Measurements from ENCODE around the gene CHI3L2.

DNA sequence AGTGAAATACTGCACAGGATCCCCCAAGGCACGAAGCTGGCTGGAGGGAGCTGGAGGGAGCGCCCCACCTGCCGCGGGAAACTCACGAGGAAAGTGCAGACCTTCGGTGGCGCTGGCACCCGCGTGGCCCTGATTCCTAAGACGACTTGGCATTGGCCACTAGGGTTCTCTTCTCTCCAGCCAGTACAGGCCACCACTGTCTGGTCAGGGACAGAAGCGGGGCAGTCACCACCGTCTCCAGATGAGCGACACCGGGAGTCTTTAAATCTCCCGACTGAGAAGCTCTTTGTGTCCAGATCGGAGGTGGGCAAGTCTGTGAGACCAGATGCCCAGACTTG, 43.9 kb downstream of the CHI3L2 start:
- TF ChIP-seq, protein P1, sequence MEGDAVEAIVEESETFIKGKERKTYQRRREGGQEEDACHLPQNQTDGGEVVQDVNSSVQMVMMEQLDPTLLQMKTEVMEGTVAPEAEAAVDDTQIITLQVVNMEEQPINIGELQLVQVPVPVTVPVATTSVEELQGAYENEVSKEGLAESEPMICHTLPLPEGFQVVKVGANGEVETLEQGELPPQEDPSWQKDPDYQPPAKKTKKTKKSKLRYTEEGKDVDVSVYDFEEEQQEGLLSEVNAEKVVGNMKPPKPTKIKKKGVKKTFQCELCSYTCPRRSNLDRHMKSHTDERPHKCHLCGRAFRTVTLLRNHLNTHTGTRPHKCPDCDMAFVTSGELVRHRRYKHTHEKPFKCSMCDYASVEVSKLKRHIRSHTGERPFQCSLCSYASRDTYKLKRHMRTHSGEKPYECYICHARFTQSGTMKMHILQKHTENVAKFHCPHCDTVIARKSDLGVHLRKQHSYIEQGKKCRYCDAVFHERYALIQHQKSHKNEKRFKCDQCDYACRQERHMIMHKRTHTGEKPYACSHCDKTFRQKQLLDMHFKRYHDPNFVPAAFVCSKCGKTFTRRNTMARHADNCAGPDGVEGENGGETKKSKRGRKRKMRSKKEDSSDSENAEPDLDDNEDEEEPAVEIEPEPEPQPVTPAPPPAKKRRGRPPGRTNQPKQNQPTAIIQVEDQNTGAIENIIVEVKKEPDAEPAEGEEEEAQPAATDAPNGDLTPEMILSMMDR (IDR thresholded peaks at IDR 0.05; ENCODE audit: poor library complexity, severe bottlenecking): no peak
- TF ChIP-seq EZH2 (IDR thresholded peaks at IDR 0.05; ENCODE audit: borderline replicate concordance, insufficient read depth, low read length, poor library complexity, severe bottlenecking) (no peak), SMC3 (conservative IDR thresholded peaks at IDR 0.05; ENCODE audit: poor library complexity) (no peak), RAD21 (conservative IDR thresholded peaks at IDR 0.05) (no peak), MXI1 (conservative IDR thresholded peaks at IDR 0.05; ENCODE audit: poor library complexity, severe bottlenecking) (no peak), EP300 (conservative IDR thresholded peaks at IDR 0.05; ENCODE audit: poor library complexity, severe bottlenecking) (no peak), POLR2AphosphoS5 (IDR thresholded peaks at IDR 0.05) (no peak)
- TF ChIP-seq, protein P2, sequence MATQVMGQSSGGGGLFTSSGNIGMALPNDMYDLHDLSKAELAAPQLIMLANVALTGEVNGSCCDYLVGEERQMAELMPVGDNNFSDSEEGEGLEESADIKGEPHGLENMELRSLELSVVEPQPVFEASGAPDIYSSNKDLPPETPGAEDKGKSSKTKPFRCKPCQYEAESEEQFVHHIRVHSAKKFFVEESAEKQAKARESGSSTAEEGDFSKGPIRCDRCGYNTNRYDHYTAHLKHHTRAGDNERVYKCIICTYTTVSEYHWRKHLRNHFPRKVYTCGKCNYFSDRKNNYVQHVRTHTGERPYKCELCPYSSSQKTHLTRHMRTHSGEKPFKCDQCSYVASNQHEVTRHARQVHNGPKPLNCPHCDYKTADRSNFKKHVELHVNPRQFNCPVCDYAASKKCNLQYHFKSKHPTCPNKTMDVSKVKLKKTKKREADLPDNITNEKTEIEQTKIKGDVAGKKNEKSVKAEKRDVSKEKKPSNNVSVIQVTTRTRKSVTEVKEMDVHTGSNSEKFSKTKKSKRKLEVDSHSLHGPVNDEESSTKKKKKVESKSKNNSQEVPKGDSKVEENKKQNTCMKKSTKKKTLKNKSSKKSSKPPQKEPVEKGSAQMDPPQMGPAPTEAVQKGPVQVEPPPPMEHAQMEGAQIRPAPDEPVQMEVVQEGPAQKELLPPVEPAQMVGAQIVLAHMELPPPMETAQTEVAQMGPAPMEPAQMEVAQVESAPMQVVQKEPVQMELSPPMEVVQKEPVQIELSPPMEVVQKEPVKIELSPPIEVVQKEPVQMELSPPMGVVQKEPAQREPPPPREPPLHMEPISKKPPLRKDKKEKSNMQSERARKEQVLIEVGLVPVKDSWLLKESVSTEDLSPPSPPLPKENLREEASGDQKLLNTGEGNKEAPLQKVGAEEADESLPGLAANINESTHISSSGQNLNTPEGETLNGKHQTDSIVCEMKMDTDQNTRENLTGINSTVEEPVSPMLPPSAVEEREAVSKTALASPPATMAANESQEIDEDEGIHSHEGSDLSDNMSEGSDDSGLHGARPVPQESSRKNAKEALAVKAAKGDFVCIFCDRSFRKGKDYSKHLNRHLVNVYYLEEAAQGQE (IDR thresholded peaks at IDR 0.05; ENCODE audit: borderline replicate concordance): no peak
